B cell (primary cell): ENCODE data around the gene MAP3K6. TPM values are rescaled to one million over a fixed set of nuclear protein-coding genes. Genes with fewer than 3 reads are reported as not detected.

Experiments used
- ATAC-seq: fragments of 200-7000 bp; cut with Tn5 transposase; one replicate; pipeline ENCODE4 v1.10.0; 2021; ENCODE audit warnings: low read depth, mild to moderate bottlenecking, moderate number of reproducible peaks, moderate library complexity
- CTCF ChIA-PET: fragments of 350-600 bp; sonication (Branson Sonifier 250); formaldehyde crosslinking; loops from one replicate; lab custom pipeline; 2021; ENCODE audit warnings: antibody characterized with exemption, inconsistent platforms; lab: Charles Lee
- POLR2A ChIA-PET: fragments of 350-600 bp; sonication (Branson Sonifier 250); formaldehyde crosslinking; loops from one replicate; lab custom pipeline; 2021; ENCODE audit warnings: antibody characterized with exemption; lab: Charles Lee
- DNase-seq: peaks from one replicate; pipeline ENCODE4 v3.0.0; 2013
- H2AFZ ChIP-seq: 2 replicates; pipeline ENCODE4 v1.6.1; 2012; ENCODE audit warnings: mild to moderate bottlenecking, low read depth, low read length; ENCODE audit not compliant: insufficient read depth, poor library complexity, severe bottlenecking
- H3K27ac ChIP-seq, 2 donors: 1 replicate in 1 of 2; 2 replicates in 1 of 2; pipeline ENCODE4 v1.5.1; 2012 to 2013; ENCODE audit warnings: low read length in 2 of 2, mild to moderate bottlenecking in 2 of 2, moderate library complexity in 1 of 2
- H3K27me3 ChIP-seq, 4 experiments: fragments of 200-600 bp in 1 of 4; sonication (generic) in 1 of 4; replicated peaks in 1 of 4; 1 replicate in 2 of 4; 2 replicates in 2 of 4; pipeline versions ENCODE4 v1.6.1 to v1.7.0; 2013 to 2016; ENCODE audit warnings: low read length in 3 of 4, mild to moderate bottlenecking in 2 of 4, mixed read lengths in 1 of 4, moderate library complexity in 1 of 4; ENCODE audit not compliant: insufficient read depth in 4 of 4, control insufficient read depth in 3 of 4; ENCODE audit errors: control extremely low read depth in 1 of 4
- H3K36me3 ChIP-seq, 2 experiments: replicated peaks in 1 of 2; 1 replicate in 1 of 2; 2 replicates in 1 of 2; pipeline versions ENCODE4 v1.6.1 to v1.7.1; 2013; ENCODE audit warnings: low read length in 1 of 2; ENCODE audit not compliant: insufficient read depth in 2 of 2, control insufficient read depth in 1 of 2; ENCODE audit errors: control extremely low read depth in 1 of 2, extremely low read depth in 1 of 2
- H3K4me1 ChIP-seq, 2 donors: fragments of 200-600 bp in 1 of 2; sonication (generic) in 1 of 2; 1 replicate in 1 of 2; 2 replicates in 1 of 2; pipeline versions ENCODE4 v1.5.1 to v1.6.1; 2013 to 2017; ENCODE audit warnings: low read length in 2 of 2; ENCODE audit not compliant: control insufficient read depth in 2 of 2, insufficient read depth in 2 of 2
- H3K4me2 ChIP-seq: replicated peaks from 2 replicates; pipeline ENCODE3; 2012; ENCODE audit warnings: mild to moderate bottlenecking, low read depth, low read length; ENCODE audit not compliant: poor library complexity, severe bottlenecking
- H3K4me3 ChIP-seq, 5 experiments: fragments of 200-600 bp in 1 of 5; sonication (generic) in 1 of 5; 1 replicate in 3 of 5; 2 replicates in 2 of 5; pipeline versions ENCODE4 v1.5.1 to v1.7.0; 2011 to 2016; ENCODE audit warnings: low read length in 4 of 5, mild to moderate bottlenecking in 4 of 5, low read depth in 2 of 5, control low read depth in 1 of 5, moderate library complexity in 1 of 5; ENCODE audit not compliant: insufficient read depth in 1 of 5; ENCODE audit errors: control extremely low read depth in 1 of 5, extremely low read depth in 1 of 5
- H3K79me2 ChIP-seq: fragments of 200-600 bp; sonication (generic); one replicate; pipeline ENCODE4 v1.6.0; 2016; ENCODE audit warnings: low read length; ENCODE audit not compliant: control insufficient read depth, insufficient read depth
- H3K9ac ChIP-seq: fragments of 200-600 bp; sonication (generic); 2 replicates; pipeline ENCODE4 v1.6.1; 2017; ENCODE audit warnings: mild to moderate bottlenecking, low read length, moderate library complexity
- H3K9me3 ChIP-seq, 3 donors: one replicate each; pipeline versions ENCODE4 v1.6.1 to v1.7.1; 2013; ENCODE audit warnings: low read length in 2 of 3; ENCODE audit not compliant: control insufficient read depth in 2 of 3, insufficient read depth in 1 of 3; ENCODE audit errors: control extremely low read depth in 1 of 3
- H4K20me1 ChIP-seq: 2 replicates; pipeline ENCODE4 v1.6.0; 2012; ENCODE audit warnings: mild to moderate bottlenecking, low read length; ENCODE audit not compliant: insufficient read depth, control insufficient read depth, poor library complexity, severe bottlenecking
- H3K27ac Mint-ChIP-seq: one replicate; pipeline ENCODE4 v1.8.0; 2021; ENCODE audit warnings: mixed read lengths
- H3K27me3 Mint-ChIP-seq: one replicate; pipeline ENCODE4 v1.8.0; 2021; ENCODE audit warnings: mixed read lengths
- H3K4me1 Mint-ChIP-seq: one replicate; pipeline ENCODE4 v1.8.0; 2021; ENCODE audit warnings: mixed read lengths
- H3K4me3 Mint-ChIP-seq: one replicate; pipeline ENCODE4 v1.8.0; 2021; ENCODE audit warnings: mixed read lengths
- H3K9me3 Mint-ChIP-seq: one replicate; pipeline ENCODE4 v1.8.0; 2022; ENCODE audit warnings: mixed read lengths; ENCODE audit not compliant: insufficient read depth
- CTCF ChIP-seq: fragments of 200-600 bp; IDR thresholded peaks from one replicate; pipeline ENCODE4 v1.8.0; 2022; ENCODE audit warnings: antibody characterized with exemption, mild to moderate bottlenecking
- EZH2 ChIP-seq: IDR thresholded peaks from 2 replicates; pipeline ENCODE4 v1.6.1; 2012; ENCODE audit warnings: borderline replicate concordance, low read depth, mild to moderate bottlenecking, moderate library complexity, low read length; ENCODE audit not compliant: insufficient read depth, poor library complexity, severe bottlenecking
- WGBS: methylation state at CpG from one replicate; pipeline ENCODE4 v1.1.5; 2013; ENCODE audit warnings: missing lambda C conversion rate; ENCODE audit not compliant: insufficient coverage; 5-methylcytosine and 5-hydroxymethylcytosine counted together
- intact Hi-C: fragments of 100-400 bp; cut with micrococcal nuclease; formaldehyde crosslinking; loops from one replicate; pipeline ENCODE4 v1.10.0; 2022
- polyA plus RNA-seq: library from polyadenylated mRNA; depleted of rRNA; stranded (reverse); fragments of >200 nt; gene quantifications from 2 replicates; pipeline ENCODE4 v1.2.3, GENCODE V29; 2012
- total RNA-seq, 2 donors: library from RNA; stranded (reverse); fragments of 120-200 nt in 1 of 2; gene quantifications; 1 replicate in 1 of 2; 2 replicates in 1 of 2; pipeline versions ENCODE4 v1.2.3 to v1.2.4, GENCODE V29; 2013 to 2022

The MAP3K6 gene
- total and polyA plus RNA-seq, 2 donors (not counting 1 experiment from before 2014, with no cell fraction given), result 9.4 to 11.0 TPM

GRCh38 chr1:27318596-27318995 lies 48.2 kb downstream of the MAP3K6 start:
- Mint-ChIP-seq H3K4me1 (peaks cover 24% of the 10 kb centered on the region), H3K4me3 (no peak overlapping the region), H3K27me3 (peaks cover 12% of the 10 kb centered on the region), H3K9me3 (no peaks in the 10 kb centered on the region), H3K27ac (no peak overlapping the region)
- TF ChIP-seq CTCF, result no peak
- no peak for TF ChIP-seq EZH2
- peaks cover 24% of the 10 kb centered on the region for H3K79me2 ChIP-seq
- no peak for DNase-seq
- no peaks in the 10 kb centered on the region for H3K36me3 ChIP-seq
- CTCF ChIA-PET, result interaction anchor here (1.3 to 9.9 kb wide), 2 partner anchors 21 to 77 kb away, joined by 4 to 77 read pairs; no protein-coding TSS in a partner anchor
- POLR2A ChIA-PET, result interaction anchor here (0.5 kb wide), 1 partner anchor 9 kb away, joined by 7 read pairs; no protein-coding TSS in a partner anchor
- H3K4me1 ChIP-seq, result peaks cover 15 to 22% of the 10 kb centered on the region in 2 donors
- H3K4me3 ChIP-seq, result no peak overlapping the region
- intact Hi-C loops, result no loop called here
- H4K20me1 ChIP-seq, result peaks cover 6% of the 10 kb centered on the region
- H3K27ac ChIP-seq, result no peak overlapping the region
- H3K4me2 ChIP-seq, result no peak overlapping the region
- no peak overlapping the region for H2AFZ ChIP-seq
- H3K27me3 ChIP-seq, result no peaks in the 10 kb centered on the region
- H3K9ac ChIP-seq, result no peak overlapping the region
- no CpG with 5 or more reads among the region's 1 CpG for WGBS
- ATAC-seq, result no peak
- no peaks in the 10 kb centered on the region for H3K9me3 ChIP-seq

DNA sequence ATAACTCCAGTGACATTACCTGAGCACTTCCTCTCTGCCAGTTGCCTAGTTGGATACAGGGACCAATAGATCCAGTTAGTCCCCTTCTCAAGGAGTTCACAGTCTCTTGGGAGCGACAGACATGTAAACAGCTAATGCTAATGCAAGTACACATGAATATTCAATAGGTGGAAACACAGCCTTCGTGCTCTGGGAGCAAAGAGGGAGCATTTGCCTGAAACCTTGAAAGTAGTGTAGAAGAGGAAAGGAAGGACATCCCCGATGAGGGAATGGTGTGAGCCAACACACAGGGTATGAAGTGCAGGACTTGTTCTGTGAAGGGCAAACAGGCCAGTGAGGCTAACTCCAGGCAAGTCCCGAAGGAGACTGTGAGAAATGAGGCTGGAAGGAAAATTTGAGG lies 48.6 kb downstream of the MAP3K6 start:
- Histone ChIP-seq H3K36me3 (no peaks in the 10 kb centered on the region), H3K79me2 (peaks cover 20% of the 10 kb centered on the region), H3K4me1 (peaks cover 10 to 17% of the 10 kb centered on the region in 2 donors), H3K4me2 (no peak overlapping the region), H3K9me3 (no peaks in the 10 kb centered on the region), H4K20me1 (peaks cover 5% of the 10 kb centered on the region), H3K27me3 (no peaks in the 10 kb centered on the region), H3K9ac (no peak overlapping the region), H2AFZ (no peak overlapping the region), H3K4me3 (no peak overlapping the region), H3K27ac (no peak overlapping the region)
- Mint-ChIP-seq H3K27me3 (peaks cover 12% of the 10 kb centered on the region), H3K27ac (no peak overlapping the region), H3K9me3 (no peaks in the 10 kb centered on the region), H3K4me1 (peaks cover 20% of the 10 kb centered on the region), H3K4me3 (no peak overlapping the region)
- no peak for DNase-seq
- 47% methylated on average over 3 of the region's 4 CpGs for WGBS
- no peak for ATAC-seq
- ChIA-PET CTCF (interaction anchor here (1.3 to 9.9 kb wide), 2 partner anchors 20 to 78 kb away, joined by 4 to 77 read pairs; no protein-coding TSS in a partner anchor), POLR2A (interaction anchor here (0.5 kb wide), 1 partner anchor 9 kb away, joined by 7 read pairs; no protein-coding TSS in a partner anchor)
- TF ChIP-seq EZH2, result no peak
- TF ChIP-seq CTCF, result no peak
- intact Hi-C loops, result no loop called here
